Osteocyte (in vitro differentiated cells): ENCODE results near the gene HK2. TPM values are rescaled to one million over a fixed set of nuclear protein-coding genes. Genes with fewer than 3 reads are reported as not detected.

Experiments used
- DNase-seq: peaks from one replicate; pipeline ENCODE4 v3.0.0; 2021; ENCODE audit warnings: mixed read lengths; ENCODE audit not compliant: unreplicated experiment; ENCODE audit errors: extremely low spot score
- H3K27ac Mint-ChIP-seq: one replicate; pipeline ENCODE4 v1.8.0; 2021; ENCODE audit warnings: mild to moderate bottlenecking, mixed read lengths; ENCODE audit not compliant: unreplicated experiment
- H3K27me3 Mint-ChIP-seq: one replicate; pipeline ENCODE4 v1.8.0; 2021; ENCODE audit warnings: mixed read lengths; ENCODE audit not compliant: unreplicated experiment
- H3K36me3 Mint-ChIP-seq: one replicate; pipeline ENCODE4 v1.8.0; 2021; ENCODE audit warnings: mixed read lengths; ENCODE audit not compliant: unreplicated experiment
- H3K4me1 Mint-ChIP-seq: one replicate; pipeline ENCODE4 v1.8.0; 2021; ENCODE audit warnings: mixed read lengths; ENCODE audit not compliant: unreplicated experiment
- H3K4me3 Mint-ChIP-seq: one replicate; pipeline ENCODE4 v1.8.0; 2021; ENCODE audit warnings: mild to moderate bottlenecking, moderate library complexity, mixed read lengths; ENCODE audit not compliant: unreplicated experiment
- H3K9me3 Mint-ChIP-seq: one replicate; pipeline ENCODE4 v1.8.0; 2021; ENCODE audit warnings: mixed read lengths; ENCODE audit not compliant: unreplicated experiment
- CTCF ChIP-seq: fragments of 200-600 bp; sonication (generic); IDR thresholded peaks from 2 replicates; pipeline ENCODE4 v1.5.0; 2021; ENCODE audit warnings: antibody characterized with exemption, mild to moderate bottlenecking, moderate library complexity
- total RNA-seq: library from RNA; stranded (reverse); gene quantifications from 2 replicates; pipeline ENCODE4 v1.2.1, GENCODE V29; 2021

Gene HK2
- total RNA-seq, 1 donor from 2014 or later, result 14.1 TPM

- Mint-ChIP-seq H3K4me1 (peaks cover 25% of the 10 kb centered on the region), H3K27me3 (no peaks in the 10 kb centered on the region), H3K9me3 (no peaks in the 10 kb centered on the region), H3K36me3 (no peaks in the 10 kb centered on the region), H3K27ac (no peak overlapping the region), H3K4me3 (peak overlapping the region; percentile 91)
- DNase-seq, result no peak
- no peak for TF ChIP-seq CTCF
These were observed 2.9 kb downstream of the HK2 start for GRCh38 chr2:74836675-74837401.

GRCh38 chr2:74841641-74842040, 7.7 kb downstream of the HK2 start:
- Mint-ChIP-seq H3K36me3 (no peaks in the 10 kb centered on the region), H3K4me3 (no peak overlapping the region), H3K4me1 (peaks cover 50% of the 10 kb centered on the region), H3K9me3 (no peaks in the 10 kb centered on the region), H3K27ac (peak overlapping the region; percentile 16), H3K27me3 (no peaks in the 10 kb centered on the region)
- no peak for DNase-seq
- no peak for TF ChIP-seq CTCF

GRCh38 chr2:74843433-74843832, 9.5 kb downstream of the HK2 start:
- no peaks in the 10 kb centered on the region for H3K9me3 Mint-ChIP-seq
- no peak for DNase-seq
- H3K36me3 Mint-ChIP-seq, result no peaks in the 10 kb centered on the region
- peak overlapping the region; percentile 47 for H3K4me3 Mint-ChIP-seq
- no peak for TF ChIP-seq CTCF
- no peaks in the 10 kb centered on the region for H3K27me3 Mint-ChIP-seq
- peak overlapping the region; percentile 99 for H3K27ac Mint-ChIP-seq
- H3K4me1 Mint-ChIP-seq, result peaks cover 44% of the 10 kb centered on the region

- peaks cover 44% of the 10 kb centered on the region for H3K4me1 Mint-ChIP-seq
- no peaks in the 10 kb centered on the region for H3K27me3 Mint-ChIP-seq
- no peaks in the 10 kb centered on the region for H3K36me3 Mint-ChIP-seq
- H3K27ac Mint-ChIP-seq, result peak overlapping the region; percentile 99
- TF ChIP-seq CTCF, result no peak
- DNase-seq, result no peak
- no peaks in the 10 kb centered on the region for H3K9me3 Mint-ChIP-seq
- H3K4me3 Mint-ChIP-seq, result peak overlapping the region; percentile 47
These were observed 10.0 kb downstream of the HK2 start for GRCh38 chr2:74843899-74844298.

- DNase-seq, result no peak
- Mint-ChIP-seq H3K4me3 (no peak overlapping the region), H3K27ac (peak overlapping the region; percentile 99), H3K9me3 (no peaks in the 10 kb centered on the region), H3K27me3 (no peaks in the 10 kb centered on the region), H3K36me3 (no peaks in the 10 kb centered on the region), H3K4me1 (peaks cover 49% of the 10 kb centered on the region)
- TF ChIP-seq CTCF, result no peak
These were observed 10.8 kb downstream of the HK2 start for GRCh38 chr2:74844752-74845151.
